CD4-positive, alpha-beta T cell (primary cell): ENCODE results near the gene ZNF445. TPM values are rescaled to one million over a fixed set of nuclear protein-coding genes. Genes with fewer than 3 reads are reported as not detected.
"Not testable (repeated sequence)": the region's sequence is repeated elsewhere in the genome, so short reads cannot be mapped to it uniquely, and the experiment has no call there.

ENCODE experiments used
- ATAC-seq: fragments of 200-7000 bp; cut with Tn5 transposase; one replicate; pipeline ENCODE4 v1.10.0; 2022; ENCODE audit warnings: mild to moderate bottlenecking; ENCODE audit not compliant: poor library complexity
- CTCF ChIA-PET: fragments of 350-600 bp; sonication (Branson Sonifier 250); formaldehyde crosslinking; loops from one replicate; lab custom pipeline; 2021; ENCODE audit warnings: antibody characterized with exemption, inconsistent platforms; lab: Charles Lee
- POLR2A ChIA-PET: fragments of 350-600 bp; sonication (Branson Sonifier 250); formaldehyde crosslinking; loops from one replicate; lab custom pipeline; 2021; ENCODE audit warnings: antibody characterized with exemption, inconsistent platforms; lab: Charles Lee
- DNase-seq, 14 experiments: peaks; one replicate each; pipeline ENCODE4 v3.0.0-alpha.2; 2013 to 2020; ENCODE audit warnings: mixed read lengths in 2 of 14
- H3K27ac ChIP-seq, 2 donors: one replicate each; pipeline versions ENCODE4 v1.5.1 to v1.7.0; 2013; ENCODE audit warnings: low read length in 2 of 2, low read depth in 1 of 2, mild to moderate bottlenecking in 1 of 2
- H3K27me3 ChIP-seq, 2 experiments: 1 replicate in 1 of 2; 2 replicates in 1 of 2; pipeline versions ENCODE4 v1.6.1 to v1.7.0; 2013; ENCODE audit warnings: low read length in 2 of 2, control low read depth in 1 of 2, mild to moderate bottlenecking in 1 of 2, moderate library complexity in 1 of 2; ENCODE audit not compliant: insufficient read depth in 2 of 2, control insufficient read depth in 1 of 2
- H3K36me3 ChIP-seq: one replicate; pipeline ENCODE4 v1.6.1; 2013; ENCODE audit warnings: low read length, control low read depth; ENCODE audit not compliant: insufficient read depth
- H3K4me1 ChIP-seq: one replicate; pipeline ENCODE4 v1.6.1; 2013; ENCODE audit warnings: low read length, control low read depth; ENCODE audit not compliant: insufficient read depth
- H3K4me3 ChIP-seq: one replicate; pipeline ENCODE4 v1.5.1; 2013; ENCODE audit warnings: mild to moderate bottlenecking, low read length, moderate library complexity
- H3K9me3 ChIP-seq, 2 experiments: 1 replicate in 1 of 2; 2 replicates in 1 of 2; pipeline versions ENCODE4 v1.6.1 to v1.7.0; 2013; ENCODE audit warnings: low read length in 2 of 2, mild to moderate bottlenecking in 2 of 2, control low read depth in 1 of 2, moderate library complexity in 1 of 2; ENCODE audit not compliant: control insufficient read depth in 1 of 2, insufficient read depth in 1 of 2
- H3K27ac Mint-ChIP-seq: one replicate; pipeline ENCODE4 v1.8.0; 2020; ENCODE audit warnings: mixed read lengths
- H3K27me3 Mint-ChIP-seq: one replicate; pipeline ENCODE4 v1.8.0; 2021; ENCODE audit warnings: mixed read lengths
- H3K36me3 Mint-ChIP-seq: one replicate; pipeline ENCODE4 v1.8.0; 2021; ENCODE audit warnings: low read depth, mixed read lengths
- H3K4me1 Mint-ChIP-seq: one replicate; pipeline ENCODE4 v1.8.0; 2021; ENCODE audit warnings: low read depth, mixed read lengths
- H3K4me3 Mint-ChIP-seq: one replicate; pipeline ENCODE4 v1.8.0; 2020; ENCODE audit warnings: mild to moderate bottlenecking, mixed read lengths
- H3K9me3 Mint-ChIP-seq: one replicate; pipeline ENCODE4 v1.8.0; 2020; ENCODE audit warnings: mixed read lengths
- CTCF ChIP-seq: fragments of 200-600 bp; IDR thresholded peaks from one replicate; pipeline ENCODE4 v1.8.0; 2022; ENCODE audit warnings: antibody characterized with exemption, mild to moderate bottlenecking
- intact Hi-C, 2 experiments: fragments of 100-400 bp; cut with DNase I in 1 of 2; cut with micrococcal nuclease in 1 of 2; formaldehyde crosslinking; loops; one replicate each; pipeline versions ENCODE4 v1.15.1 to v1.9.0; 2023 to 2025; cut with DNase I, micrococcal nuclease
- total RNA-seq, 174 experiments: library from RNA in 2 of 174; stranded (reverse) in 2 of 174; gene quantifications; one replicate each; pipeline ENCODE4 v1.2.3 and lab custom pipeline; 2021 to 2026

The ZNF445 gene
- total RNA-seq, 2 experiments from 2014 or later: 6.1 to 6.6 TPM

GRCh38 chr3:44470430-44470829 lies 7.0 kb downstream of the ZNF445 start:
- Mint-ChIP-seq H3K4me1 (peaks cover 44% of the 10 kb centered on the region), H3K36me3 (peaks cover 53% of the 10 kb centered on the region), H3K27ac (peak overlapping the region; percentile 12), H3K27me3 (no peaks in the 10 kb centered on the region), H3K4me3 (no peak overlapping the region), H3K9me3 (no peaks in the 10 kb centered on the region)
- intact Hi-C loops: loop anchor here in 1 of 2 experiments (10.0 kb wide), 1 partner anchor 136 kb away; the partner anchor contains the start of gene TCAIM
- POLR2A ChIA-PET: no interaction called here
- no peak for TF ChIP-seq CTCF
- no peaks in the 10 kb centered on the region for H3K27me3 ChIP-seq
- no peak overlapping the region for H3K27ac ChIP-seq
- ATAC-seq: no peak
- peaks cover 27% of the 10 kb centered on the region for H3K36me3 ChIP-seq
- no peak for DNase-seq
- CTCF ChIA-PET: no interaction called here
- H3K4me3 ChIP-seq: no peak overlapping the region
- peaks cover 7% of the 10 kb centered on the region for H3K4me1 ChIP-seq
- no peaks in the 10 kb centered on the region for H3K9me3 ChIP-seq

GRCh38 chr3:44469914-44470313 lies 7.6 kb downstream of the ZNF445 start:
- H3K4me3 ChIP-seq: no peak overlapping the region
- H3K27me3 Mint-ChIP-seq: no peaks in the 10 kb centered on the region
- H3K27me3 ChIP-seq: no peaks in the 10 kb centered on the region

GRCh38 chr3:44468572-44469520 lies 8.6 kb downstream of the ZNF445 start:
- Histone ChIP-seq H3K4me3 (no peak overlapping the region), H3K36me3 (peaks cover 33% of the 10 kb centered on the region), H3K27me3 (no peaks in the 10 kb centered on the region), H3K9me3 (no peaks in the 10 kb centered on the region), H3K4me1 (no peaks in the 10 kb centered on the region), H3K27ac (no peak overlapping the region)
- peaks cover 35% of the 10 kb centered on the region for H3K4me1 Mint-ChIP-seq
- intact Hi-C loops: no loop called here
- no peak for ATAC-seq
- TF ChIP-seq CTCF: no peak
- CTCF ChIA-PET: no interaction called here
- POLR2A ChIA-PET: no interaction called here
- H3K4me3 Mint-ChIP-seq: no peak overlapping the region
- H3K27ac Mint-ChIP-seq: no peak overlapping the region
- DNase-seq: peak in 1 of 14 experiments; percentile 9
- no peaks in the 10 kb centered on the region for H3K9me3 Mint-ChIP-seq
- peaks cover 65% of the 10 kb centered on the region for H3K36me3 Mint-ChIP-seq
- H3K27me3 Mint-ChIP-seq: no peaks in the 10 kb centered on the region

More at GRCh38 chr3:44469914-44470313, 7.6 kb downstream of the ZNF445 start:
- ATAC-seq (no peak), DNase-seq (no peak)
- H3K27ac Mint-ChIP-seq: no peak overlapping the region
- H3K36me3 ChIP-seq: peaks cover 28% of the 10 kb centered on the region
- H3K4me1 ChIP-seq: peaks cover 4% of the 10 kb centered on the region
- H3K9me3 ChIP-seq: no peaks in the 10 kb centered on the region
- ChIA-PET CTCF (no interaction called here), POLR2A (no interaction called here)
- H3K27ac ChIP-seq: no peak overlapping the region
- H3K9me3 Mint-ChIP-seq: no peaks in the 10 kb centered on the region
- intact Hi-C loops: loop anchor here in 1 of 2 experiments (10.0 kb wide), 1 partner anchor 135 kb away; the partner anchor contains the start of gene TCAIM
- TF ChIP-seq CTCF: no peak
- peaks cover 43% of the 10 kb centered on the region for H3K4me1 Mint-ChIP-seq
- peaks cover 58% of the 10 kb centered on the region for H3K36me3 Mint-ChIP-seq
- H3K4me3 Mint-ChIP-seq: no peak overlapping the region

GRCh38 chr3:44468099-44468537 lies 9.4 kb downstream of the ZNF445 start:
- H3K27ac Mint-ChIP-seq, H3K9me3 ChIP-seq, H3K4me3 Mint-ChIP-seq, POLR2A ChIA-PET, intact Hi-C loops, H3K4me3 ChIP-seq, CTCF ChIA-PET, H3K27me3 Mint-ChIP-seq, H3K27me3 ChIP-seq, H3K27ac ChIP-seq, H3K9me3 Mint-ChIP-seq, H3K4me1 ChIP-seq, ATAC-seq, DNase-seq: not testable (repeated sequence)
- Mint-ChIP-seq H3K4me1 (peaks cover 31% of the 10 kb centered on the region), H3K36me3 (peaks cover 72% of the 10 kb centered on the region)
- peaks cover 34% of the 10 kb centered on the region for H3K36me3 ChIP-seq
